ENCODE measurements around the gene AMT. TPM values are rescaled to one million over a fixed set of nuclear protein-coding genes. Genes with fewer than 3 reads are reported as not detected.

AMT gene
- total and polyA plus RNA-seq, 4 donors: 3.8 to 12.4 (median 8.8) TPM

DNA sequence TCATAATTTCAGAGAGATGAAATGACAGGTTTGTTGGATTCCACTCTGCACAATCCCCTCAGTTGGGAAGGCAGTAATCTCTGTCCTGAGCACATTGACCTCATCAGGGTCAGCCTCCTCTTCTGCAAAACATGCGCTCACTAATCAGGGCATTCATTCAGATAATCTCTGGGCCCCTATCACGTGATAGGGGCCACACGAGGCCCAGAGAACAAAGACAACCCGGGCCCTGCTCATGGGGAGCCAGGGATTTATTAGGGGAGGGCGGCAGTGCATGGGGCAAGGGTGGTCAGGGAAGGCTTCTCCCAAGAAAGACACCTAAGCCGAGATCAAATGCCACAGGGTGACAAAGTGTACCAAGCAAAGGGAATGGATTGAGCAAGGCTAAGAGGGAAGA is 8.9 kb downstream of the AMT start:
- peaks cover 0 to 12% (median 8%) of the 10 kb centered on the region in 4 donors for H3K36me3 ChIP-seq (ENCODE audit: control insufficient read depth in 4 of 4, insufficient read depth in 4 of 4, low read length in 4 of 4)
- no peak for ATAC-seq (ENCODE audit: insufficient read depth, low FRiP score)
- no peaks in the 10 kb centered on the region for H3K27me3 ChIP-seq (ENCODE audit: control insufficient read depth in 3 of 3, insufficient read depth in 3 of 3, low read length in 2 of 3)
- peaks cover 13 to 29% (median 23%) of the 10 kb centered on the region in 5 donors for H3K4me1 ChIP-seq (ENCODE audit: control insufficient read depth in 5 of 5, insufficient read depth in 5 of 5, low read length in 5 of 5)
- H3K9ac ChIP-seq (ENCODE audit: insufficient read depth in 1 of 2, low read length in 2 of 2): peak overlapping the region in 1 of 2 donors; percentile 69
- H3K4me3 ChIP-seq: peak overlapping the region; percentile 88
- peak overlapping the region in 1 of 2 donors; percentile 99 for H3K27ac ChIP-seq (ENCODE audit: low read depth in 1 of 2, low read length in 1 of 2)
- H3K9me3 ChIP-seq (ENCODE audit: control insufficient read depth in 4 of 4, insufficient read depth in 3 of 4, low read length in 3 of 4): no peaks in the 10 kb centered on the region
- TF ChIP-seq, protein P1, sequence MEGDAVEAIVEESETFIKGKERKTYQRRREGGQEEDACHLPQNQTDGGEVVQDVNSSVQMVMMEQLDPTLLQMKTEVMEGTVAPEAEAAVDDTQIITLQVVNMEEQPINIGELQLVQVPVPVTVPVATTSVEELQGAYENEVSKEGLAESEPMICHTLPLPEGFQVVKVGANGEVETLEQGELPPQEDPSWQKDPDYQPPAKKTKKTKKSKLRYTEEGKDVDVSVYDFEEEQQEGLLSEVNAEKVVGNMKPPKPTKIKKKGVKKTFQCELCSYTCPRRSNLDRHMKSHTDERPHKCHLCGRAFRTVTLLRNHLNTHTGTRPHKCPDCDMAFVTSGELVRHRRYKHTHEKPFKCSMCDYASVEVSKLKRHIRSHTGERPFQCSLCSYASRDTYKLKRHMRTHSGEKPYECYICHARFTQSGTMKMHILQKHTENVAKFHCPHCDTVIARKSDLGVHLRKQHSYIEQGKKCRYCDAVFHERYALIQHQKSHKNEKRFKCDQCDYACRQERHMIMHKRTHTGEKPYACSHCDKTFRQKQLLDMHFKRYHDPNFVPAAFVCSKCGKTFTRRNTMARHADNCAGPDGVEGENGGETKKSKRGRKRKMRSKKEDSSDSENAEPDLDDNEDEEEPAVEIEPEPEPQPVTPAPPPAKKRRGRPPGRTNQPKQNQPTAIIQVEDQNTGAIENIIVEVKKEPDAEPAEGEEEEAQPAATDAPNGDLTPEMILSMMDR (IDR thresholded peaks at IDR 0.05; ENCODE audit: control extremely low read depth, extremely low read depth): no peak
- no peak for DNase-seq
- 87 to 94% methylated on average over 6 of the region's 6 CpGs for WGBS, 2 donors

DNA sequence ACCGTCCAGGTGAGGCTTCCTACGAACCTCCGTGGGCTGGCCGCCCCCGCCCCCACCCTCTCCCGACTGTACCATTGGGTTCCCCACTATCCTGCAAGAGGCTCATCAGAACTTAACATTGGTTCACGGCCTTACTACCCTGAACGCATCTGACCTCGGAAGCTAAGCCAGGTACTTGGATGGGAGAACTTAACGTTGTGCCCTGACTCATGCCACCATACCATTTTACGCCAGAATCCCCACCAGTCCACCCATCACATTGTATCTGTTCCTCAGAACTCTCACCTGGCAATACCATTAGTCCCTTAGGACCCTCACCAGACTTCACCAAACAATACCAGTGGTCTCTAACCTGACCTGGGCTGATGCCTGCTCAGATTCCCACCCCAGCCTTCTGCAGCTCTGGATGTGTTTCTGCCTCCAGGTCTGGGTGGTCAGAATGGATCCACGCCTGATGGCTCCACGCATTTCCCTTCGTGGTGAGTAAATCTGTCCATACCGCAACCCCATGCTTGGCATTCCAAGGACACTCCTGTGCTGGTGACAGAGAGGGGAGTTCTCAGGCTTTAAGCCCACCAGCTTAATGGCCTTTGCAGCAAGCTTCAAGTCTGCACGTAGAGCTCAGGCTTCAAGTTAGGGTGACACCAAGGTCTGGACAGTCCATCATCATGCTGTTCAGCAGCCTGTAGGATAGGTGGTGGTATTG is 9.5 kb downstream of the AMT start:
- no peaks in the 10 kb centered on the region for H3K9me3 ChIP-seq (ENCODE audit: control insufficient read depth in 4 of 4, insufficient read depth in 3 of 4, low read length in 3 of 4)
- peak overlapping the region; percentile 14 to 69 for H3K9ac ChIP-seq (ENCODE audit: insufficient read depth in 1 of 2, low read length in 2 of 2)
- H3K4me1 ChIP-seq (ENCODE audit: control insufficient read depth in 5 of 5, insufficient read depth in 5 of 5, low read length in 5 of 5): peaks cover 13 to 29% (median 24%) of the 10 kb centered on the region in 5 donors
- ATAC-seq (ENCODE audit: insufficient read depth, low FRiP score) (no peak), DNase-seq (no peak)
- TF ChIP-seq, protein P1 (IDR thresholded peaks at IDR 0.05; ENCODE audit: control extremely low read depth, extremely low read depth): no peak
- peaks cover 0 to 12% (median 8%) of the 10 kb centered on the region in 4 donors for H3K36me3 ChIP-seq (ENCODE audit: control insufficient read depth in 4 of 4, insufficient read depth in 4 of 4, low read length in 4 of 4)
- H3K4me3 ChIP-seq: peak overlapping the region; percentile 88
- H3K27ac ChIP-seq (ENCODE audit: low read depth in 1 of 2, low read length in 1 of 2): peak overlapping the region; percentile 93 to 99
- 29 to 33% methylated on average over 16 of the region's 16 CpGs for WGBS, 2 donors
- no peaks in the 10 kb centered on the region for H3K27me3 ChIP-seq (ENCODE audit: control insufficient read depth in 3 of 3, insufficient read depth in 3 of 3, low read length in 2 of 3)

DNA sequence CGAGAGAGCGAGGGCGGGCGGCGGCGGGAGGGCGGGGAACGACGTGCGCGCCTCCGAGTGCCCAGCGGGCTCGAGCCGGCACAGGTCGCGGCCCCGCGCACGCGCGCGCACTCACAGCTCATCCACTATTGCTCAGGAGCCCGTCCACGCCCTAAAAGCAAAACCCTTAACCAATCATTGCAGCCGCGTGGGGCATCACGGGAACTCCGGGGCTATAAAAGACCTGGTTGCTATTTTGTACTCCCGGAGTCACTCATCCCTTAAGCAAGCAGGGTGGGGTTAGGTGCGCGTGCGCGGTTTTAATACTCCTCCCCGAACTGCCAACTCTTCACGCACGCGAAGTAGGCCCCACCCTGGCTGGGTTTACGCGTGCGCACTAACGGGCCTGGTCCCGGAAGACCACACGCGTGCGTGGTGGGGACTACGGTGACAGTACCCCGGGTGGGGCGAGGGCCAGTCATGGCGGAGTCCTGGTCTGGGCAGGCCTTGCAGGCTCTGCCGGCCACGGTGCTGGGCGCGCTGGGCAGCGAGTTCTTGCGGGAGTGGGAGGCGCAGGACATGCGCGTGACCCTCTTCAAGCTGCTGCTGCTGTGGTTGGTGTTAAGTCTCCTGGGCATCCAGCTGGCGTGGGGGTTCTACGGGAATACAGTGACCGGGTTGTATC is 10.2 kb downstream of the AMT start, which contains the start of the genes RHOA and TCTA:
TSS of gene RHOA (minus strand) at position 9 of the 664 bp plus-strand sequence. CDS start 36,387 bp downstream, outside the sequence.
TSS of gene TCTA (plus strand) at position 456 of the 664 bp plus-strand sequence. CDS start at position 460, 4 bp downstream.
- H3K4me1 ChIP-seq (ENCODE audit: control insufficient read depth in 5 of 5, insufficient read depth in 5 of 5, low read length in 5 of 5): peaks cover 13 to 32% (median 24%) of the 10 kb centered on the region in 5 donors

More for the DNA sequence above, 10.2 kb downstream of the AMT start, which contains the start of the genes RHOA and TCTA:
- H3K4me3 ChIP-seq: peak within 1 kb of the TSS; percentile 88
- peaks cover 0 to 7% (median 5%) of the 10 kb centered on the region in 4 donors for H3K36me3 ChIP-seq (ENCODE audit: control insufficient read depth in 4 of 4, insufficient read depth in 4 of 4, low read length in 4 of 4)
- TF ChIP-seq, protein P1 (IDR thresholded peaks at IDR 0.05; ENCODE audit: control extremely low read depth, extremely low read depth): no peak
- H3K27me3 ChIP-seq (ENCODE audit: control insufficient read depth in 3 of 3, insufficient read depth in 3 of 3, low read length in 2 of 3): no peaks in the 10 kb centered on the region
- H3K9me3 ChIP-seq (ENCODE audit: control insufficient read depth in 4 of 4, insufficient read depth in 3 of 4, low read length in 3 of 4): no peaks in the 10 kb centered on the region
- peak within 1 kb of the TSS; percentile 52 to 72 for H3K9ac ChIP-seq (ENCODE audit: insufficient read depth in 1 of 2, low read length in 2 of 2)
- ATAC-seq (ENCODE audit: insufficient read depth, low FRiP score) (peak; percentile 92), DNase-seq (peak; percentile 100)
- WGBS, 2 donors: 0 to 1% methylated on average over 61 to 62 of the region's 62 CpGs
- H3K27ac ChIP-seq (ENCODE audit: low read depth in 1 of 2, low read length in 1 of 2): peak within 1 kb of the TSS; percentile 99 to 100
